Testis (tissue), 3 donors: ENCODE measurements around the gene TEX11. TPM values are rescaled to one million over a fixed set of nuclear protein-coding genes. Genes with fewer than 3 reads are reported as not detected.

ENCODE experiments used
- DNase-seq: peaks from one replicate; pipeline ENCODE4 v3.0.0-alpha.2; 2019
- H3K27ac ChIP-seq, 2 donors: fragments of 200-600 bp; sonication (generic); one replicate each; pipeline ENCODE4 v1.5.1; 2019
- H3K27me3 ChIP-seq: fragments of 200-600 bp; sonication (generic); one replicate; pipeline ENCODE4 v1.5.1; 2019
- H3K36me3 ChIP-seq: fragments of 200-600 bp; sonication (generic); one replicate; pipeline ENCODE4 v1.5.1; 2017; ENCODE audit warnings: low read depth; ENCODE audit errors: missing control alignments
- H3K4me1 ChIP-seq: fragments of 200-600 bp; sonication (generic); one replicate; pipeline ENCODE4 v1.5.1; 2019
- H3K4me3 ChIP-seq, 2 donors: fragments of 200-600 bp; sonication (generic); one replicate each; pipeline ENCODE4 v1.5.1; 2017 to 2019
- H3K9me3 ChIP-seq: fragments of 200-600 bp; sonication (generic); one replicate; pipeline ENCODE4 v1.5.1; 2017
- CTCF ChIP-seq, 3 experiments: fragments of 450-650 bp in 2 of 3; fragments of 200-600 bp in 1 of 3; sonication (generic) in 1 of 3; IDR thresholded peaks; one replicate each; pipeline ENCODE4 v1.5.1; 2016 to 2019; ENCODE audit warnings: antibody characterized with exemption in 3 of 3, mild to moderate bottlenecking in 2 of 3, moderate library complexity in 1 of 3
- POLR2A ChIP-seq: fragments of 450-650 bp; IDR thresholded peaks from one replicate; pipeline ENCODE4 v1.6.1; 2017; ENCODE audit warnings: antibody characterized with exemption, mild to moderate bottlenecking, moderate library complexity
- WGBS, 2 donors: methylation state at CpG; one replicate each; pipeline ENCODE4 v1.1.5; 2018; 5-methylcytosine and 5-hydroxymethylcytosine counted together
- intact Hi-C: fragments of 100-400 bp; cut with DNase I; formaldehyde crosslinking; loops from one replicate; pipeline ENCODE4 v1.15.1; 2023; ENCODE audit warnings: low total_unique reads
- polyA plus RNA-seq: library from polyadenylated mRNA; stranded (reverse); fragments of 350-450 nt; fragmentation: Illumina TruSeq; extraction: RNeasy Lipid Tissue Mini Kit (QIAGEN cat#74804); gene quantifications from one replicate; pipeline ENCODE4 v1.2.3, GENCODE V29; 2014; ENCODE audit warnings: low read depth, low replicate concordance; ENCODE audit not compliant: insufficient read depth
- total RNA-seq, 2 donors: library from RNA; depleted of rRNA; stranded (reverse); fragments of >200 nt; gene quantifications; one replicate each; pipeline ENCODE4 v1.2.3, GENCODE V29; 2016

TEX11 gene
- total and polyA plus RNA-seq, 3 donors from 2014 or later = 7.1 to 17.0 (median 12.6) TPM

- Histone ChIP-seq H3K9me3 (no peaks in the 10 kb centered on the region), H3K27me3 (no peaks in the 10 kb centered on the region), H3K27ac (no peak overlapping the region), H3K4me3 (no peak overlapping the region), H3K4me1 (no peaks in the 10 kb centered on the region), H3K36me3 (no peaks in the 10 kb centered on the region)
- 82 to 89% methylated on average over 5 of the region's 5 CpGs for WGBS, 2 donors
- no peak for TF ChIP-seq CTCF (IDR thresholded peaks at IDR 0.05)
- no peak for TF ChIP-seq POLR2A
- intact Hi-C loops = no loop called here
- no peak for DNase-seq
These were observed 353.6 kb downstream of the TEX11 start for GRCh38 chrX:70554948-70555347.

DNA sequence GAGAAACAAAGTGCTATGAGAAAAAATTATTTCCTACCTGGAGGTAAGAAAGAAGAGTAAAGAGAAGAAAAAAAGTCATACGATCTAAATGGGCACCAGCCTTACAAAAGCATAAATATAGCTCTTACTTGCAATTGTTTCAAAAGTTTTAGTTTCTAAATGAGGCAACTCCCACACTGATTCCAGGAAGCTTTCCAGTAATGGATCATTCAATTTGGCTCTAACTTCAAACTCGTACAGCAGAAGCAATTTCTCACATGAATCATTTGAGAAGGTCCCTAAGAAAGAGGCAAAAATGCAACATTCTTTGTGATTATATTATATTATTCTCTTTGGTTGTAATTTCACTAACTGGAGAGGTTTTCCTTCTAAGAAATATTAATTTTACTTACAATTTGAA lies 354.0 kb downstream of the TEX11 start:
- DNase-seq = no peak
- no peaks in the 10 kb centered on the region for H3K9me3 ChIP-seq
- H3K27me3 ChIP-seq = no peaks in the 10 kb centered on the region
- intact Hi-C loops = no loop called here
- TF ChIP-seq CTCF (IDR thresholded peaks at IDR 0.05) (no peak), POLR2A (no peak)
- H3K36me3 ChIP-seq = no peaks in the 10 kb centered on the region
- 30 to 37% methylated on average over 2 of the region's 2 CpGs for WGBS, 2 donors
- H3K27ac ChIP-seq = no peak overlapping the region
- no peak overlapping the region for H3K4me3 ChIP-seq
- H3K4me1 ChIP-seq = no peaks in the 10 kb centered on the region

GRCh38 chrX:70554081-70554480 lies 354.4 kb downstream of the TEX11 start:
- no peaks in the 10 kb centered on the region for H3K36me3 ChIP-seq
- WGBS, 2 donors = 15 to 43% methylated on average over 2 of the region's 2 CpGs
- no peaks in the 10 kb centered on the region for H3K27me3 ChIP-seq
- intact Hi-C loops = no loop called here
- H3K4me1 ChIP-seq = no peaks in the 10 kb centered on the region
- TF ChIP-seq CTCF (IDR thresholded peaks at IDR 0.05) = no peak
- TF ChIP-seq POLR2A = no peak
- H3K27ac ChIP-seq = no peak overlapping the region
- no peak overlapping the region for H3K4me3 ChIP-seq
- H3K9me3 ChIP-seq = no peaks in the 10 kb centered on the region
- no peak for DNase-seq

GRCh38 chrX:70553516-70553915 lies 355.0 kb downstream of the TEX11 start:
- DNase-seq = no peak
- Histone ChIP-seq H3K4me3 (no peak overlapping the region), H3K36me3 (no peaks in the 10 kb centered on the region), H3K9me3 (no peaks in the 10 kb centered on the region), H3K4me1 (no peaks in the 10 kb centered on the region), H3K27me3 (no peaks in the 10 kb centered on the region), H3K27ac (no peak overlapping the region)
- 87 to 88% methylated on average over 1 of the region's 1 CpG for WGBS, 2 donors
- intact Hi-C loops = no loop called here
- TF ChIP-seq CTCF (IDR thresholded peaks at IDR 0.05) (no peak), POLR2A (no peak)

GRCh38 chrX:70552130-70552704 lies 356.3 kb downstream of the TEX11 start:
- H3K36me3 ChIP-seq = no peaks in the 10 kb centered on the region
- no peak overlapping the region for H3K27ac ChIP-seq
- no peaks in the 10 kb centered on the region for H3K9me3 ChIP-seq
- DNase-seq = no peak
- no peak for TF ChIP-seq CTCF (IDR thresholded peaks at IDR 0.05)
- no peak for TF ChIP-seq POLR2A
- 46 to 56% methylated on average over 7 of the region's 7 CpGs for WGBS, 2 donors
- intact Hi-C loops = no loop called here
- no peaks in the 10 kb centered on the region for H3K4me1 ChIP-seq
- no peaks in the 10 kb centered on the region for H3K27me3 ChIP-seq
- H3K4me3 ChIP-seq = no peak overlapping the region
